ENCODE results near the gene MPDU1. TPM values are rescaled to one million over a fixed set of nuclear protein-coding genes. Genes with fewer than 3 reads are reported as not detected.

Gene MPDU1
- total RNA-seq = 10 to 100 TPM; 38.5 to 67.1 (median 50.8) TPM
- 100 to 1,000 TPM in 1 of 3 donors, 10 to 100 TPM in 2; 38.4 to 121 (median 45.3) TPM for polyA plus RNA-seq

- Histone ChIP-seq H3K36me3 (peaks cover 5 to 20% (median 6%) of the 10 kb centered on the region in 4 donors), H3K9me3 (no peaks in the 10 kb centered on the region), H3K4me3 (peak within 1 kb of the TSS; percentile 39 to 63 (median 56)), H3K27me3 (no peaks in the 10 kb centered on the region), H3K27ac (peak within 1 kb of the TSS; percentile 91 to 92 (median 92)), H3K4me1 (peaks cover 0 to 76% (median 64%) of the 10 kb centered on the region in 4 donors)
- TF ChIP-seq POLR2AphosphoS5 (IDR thresholded peaks at IDR 0.05) = peak; percentile 52 to 85 (median 62)
- no peak for TF ChIP-seq CTCF (IDR thresholded peaks at IDR 0.05)
- TF ChIP-seq EP300 (IDR thresholded peaks at IDR 0.05) = peak in 1 of 4 donors; percentile 41
- TF ChIP-seq POLR2A (IDR thresholded peaks at IDR 0.05) = peak in 1 of 2 donors; percentile 25
- intact Hi-C loops (cut with DNase I) = loop anchor here (10.0 kb wide), 1 partner anchor 271 kb away; the partner anchor contains the start of genes CYB5D1, NAA38 and TMEM88
- peak; percentile 99 for DNase-seq
- WGBS, 2 donors = 17 to 20% methylated on average over 69 of the region's 69 CpGs
Observed at GRCh38 chr17:7583253-7584109, at the start of gene MPDU1. Gene MPDU1, plus strand, starts transcription at chr17:7583852. Its CDS starts 11 bp downstream, at chr17:7583863.

- DNase-seq = no peak
- Histone ChIP-seq H3K4me3 (no peak overlapping the region), H3K27me3 (no peaks in the 10 kb centered on the region), H3K36me3 (no peaks in the 10 kb centered on the region), H3K27ac (no peak overlapping the region), H3K4me1 (no peaks in the 10 kb centered on the region), H3K9me3 (peaks cover 0 to 5% (median 2%) of the 10 kb centered on the region in 4 donors)
- intact Hi-C loops (cut with DNase I) = no loop called here
- WGBS, 2 donors = 75 to 95% methylated on average over 3 of the region's 3 CpGs
- TF ChIP-seq POLR2AphosphoS5 (IDR thresholded peaks at IDR 0.05) (no peak), CTCF (IDR thresholded peaks at IDR 0.05) (no peak), EP300 (IDR thresholded peaks at IDR 0.05) (no peak), POLR2A (IDR thresholded peaks at IDR 0.05) (no peak)
Observed at GRCh38 chr17:7538050-7538449, 45.6 kb upstream of the MPDU1 start.

- no peak overlapping the region for H3K27ac ChIP-seq
- H3K27me3 ChIP-seq = no peaks in the 10 kb centered on the region
- no peaks in the 10 kb centered on the region for H3K4me1 ChIP-seq
- DNase-seq = no peak
- intact Hi-C loops (cut with DNase I) = no loop called here
- TF ChIP-seq EP300 (IDR thresholded peaks at IDR 0.05) (no peak), POLR2AphosphoS5 (IDR thresholded peaks at IDR 0.05) (no peak), POLR2A (IDR thresholded peaks at IDR 0.05) (no peak), CTCF (IDR thresholded peaks at IDR 0.05) (no peak)
- 75% methylated on average over 11 of the region's 11 CpGs for WGBS, 2 donors
- H3K4me3 ChIP-seq = no peak overlapping the region
- no peaks in the 10 kb centered on the region for H3K36me3 ChIP-seq
- H3K9me3 ChIP-seq = peaks cover 0 to 5% (median 2%) of the 10 kb centered on the region in 4 donors
Observed at GRCh38 chr17:7538891-7539545, 44.6 kb upstream of the MPDU1 start.

- Histone ChIP-seq H3K27ac (no peak overlapping the region), H3K27me3 (no peaks in the 10 kb centered on the region), H3K4me3 (no peak overlapping the region), H3K36me3 (no peaks in the 10 kb centered on the region), H3K9me3 (peaks cover 0 to 5% (median 2%) of the 10 kb centered on the region in 4 donors), H3K4me1 (no peaks in the 10 kb centered on the region)
- 94 to 95% methylated on average over 9 of the region's 9 CpGs for WGBS, 2 donors
- no peak for DNase-seq
- intact Hi-C loops (cut with DNase I) = no loop called here
- TF ChIP-seq EP300 (IDR thresholded peaks at IDR 0.05) (no peak), POLR2A (IDR thresholded peaks at IDR 0.05) (no peak), POLR2AphosphoS5 (IDR thresholded peaks at IDR 0.05) (no peak), CTCF (IDR thresholded peaks at IDR 0.05) (no peak)
Observed at GRCh38 chr17:7541074-7541621, 42.5 kb upstream of the MPDU1 start.
